RWPE2 (cell line): ENCODE data around the gene HYKK.

Source experiments
- ATAC-seq: fragments of 200-7000 bp; cut with Tn5 transposase; 3 replicates; pipeline ENCODE4 v1.9.1; 2021; ENCODE audit warnings: low read depth
- DNase-seq: peaks from one replicate; pipeline ENCODE4 v3.0.0-alpha.2; 2020; ENCODE audit warnings: low spot score
- H3K27ac ChIP-seq: fragments of 450-650 bp; 2 replicates; pipeline ENCODE4 v1.5.1; 2017; ENCODE audit warnings: mild to moderate bottlenecking; ENCODE audit not compliant: poor library complexity, severe bottlenecking
- H3K27me3 ChIP-seq: fragments of 250-450 bp; sonication (Bioruptor Pico); 2 replicates; pipeline ENCODE4 v1.5.1; 2021; ENCODE audit warnings: mild to moderate bottlenecking, moderate library complexity; ENCODE audit not compliant: insufficient read depth, poor library complexity, severe bottlenecking
- H3K36me3 ChIP-seq: fragments of 250-450 bp; sonication (Bioruptor Pico); 2 replicates; pipeline ENCODE4 v1.5.1; 2020; ENCODE audit warnings: low read depth, mild to moderate bottlenecking, moderate library complexity
- H3K4me1 ChIP-seq: fragments of 250-450 bp; sonication (Bioruptor Pico); 2 replicates; pipeline ENCODE4 v1.5.1; 2021; ENCODE audit warnings: mild to moderate bottlenecking, moderate library complexity; ENCODE audit not compliant: insufficient read depth, poor library complexity, severe bottlenecking
- H3K4me3 ChIP-seq: fragments of 250-450 bp; sonication (Bioruptor Pico); 2 replicates; pipeline ENCODE4 v1.5.1; 2021; ENCODE audit warnings: mild to moderate bottlenecking, moderate library complexity; ENCODE audit not compliant: severe bottlenecking
- H3K9me3 ChIP-seq: fragments of 250-450 bp; sonication (Bioruptor Pico); 2 replicates; pipeline ENCODE4 v1.5.1; 2021; ENCODE audit warnings: mild to moderate bottlenecking, moderate library complexity; ENCODE audit not compliant: severe bottlenecking
- TF ChIP-seq, protein P1 (sequence below): fragments of 450-650 bp; IDR thresholded peaks from one replicate; pipeline ENCODE4 v1.5.1; 2017; ENCODE audit warnings: mild to moderate bottlenecking, moderate library complexity; ENCODE audit not compliant: poor library complexity, severe bottlenecking

Gene HYKK

DNA sequence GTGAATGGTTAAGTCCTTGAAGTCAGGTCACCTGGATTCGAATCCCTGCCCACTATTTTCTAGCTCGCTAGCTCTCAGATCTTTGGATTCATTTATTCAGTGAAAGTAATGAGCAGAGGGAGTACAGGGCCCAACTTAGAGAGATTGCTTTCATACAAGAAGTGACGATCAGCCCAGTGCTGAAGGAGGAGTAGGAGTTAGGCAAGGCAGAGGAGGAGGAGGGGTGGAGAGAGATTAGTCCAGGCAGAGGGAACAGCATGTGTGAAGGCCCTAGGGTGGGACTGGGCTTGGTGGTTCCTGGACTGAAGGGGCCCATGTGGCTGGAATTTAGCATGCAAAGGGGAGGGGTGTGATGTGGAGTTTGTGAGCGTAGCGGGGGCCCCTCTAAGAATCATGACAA is 54.1 kb downstream of the HYKK start:
- Histone ChIP-seq H3K4me3 (no peak overlapping the region), H3K4me1 (peaks cover 4% of the 10 kb centered on the region), H3K9me3 (no peaks in the 10 kb centered on the region), H3K27me3 (no peaks in the 10 kb centered on the region), H3K27ac (no peak overlapping the region), H3K36me3 (no peaks in the 10 kb centered on the region)
- TF ChIP-seq, protein P1, sequence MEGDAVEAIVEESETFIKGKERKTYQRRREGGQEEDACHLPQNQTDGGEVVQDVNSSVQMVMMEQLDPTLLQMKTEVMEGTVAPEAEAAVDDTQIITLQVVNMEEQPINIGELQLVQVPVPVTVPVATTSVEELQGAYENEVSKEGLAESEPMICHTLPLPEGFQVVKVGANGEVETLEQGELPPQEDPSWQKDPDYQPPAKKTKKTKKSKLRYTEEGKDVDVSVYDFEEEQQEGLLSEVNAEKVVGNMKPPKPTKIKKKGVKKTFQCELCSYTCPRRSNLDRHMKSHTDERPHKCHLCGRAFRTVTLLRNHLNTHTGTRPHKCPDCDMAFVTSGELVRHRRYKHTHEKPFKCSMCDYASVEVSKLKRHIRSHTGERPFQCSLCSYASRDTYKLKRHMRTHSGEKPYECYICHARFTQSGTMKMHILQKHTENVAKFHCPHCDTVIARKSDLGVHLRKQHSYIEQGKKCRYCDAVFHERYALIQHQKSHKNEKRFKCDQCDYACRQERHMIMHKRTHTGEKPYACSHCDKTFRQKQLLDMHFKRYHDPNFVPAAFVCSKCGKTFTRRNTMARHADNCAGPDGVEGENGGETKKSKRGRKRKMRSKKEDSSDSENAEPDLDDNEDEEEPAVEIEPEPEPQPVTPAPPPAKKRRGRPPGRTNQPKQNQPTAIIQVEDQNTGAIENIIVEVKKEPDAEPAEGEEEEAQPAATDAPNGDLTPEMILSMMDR: no peak
- no peak for ATAC-seq
- DNase-seq: no peak

DNA sequence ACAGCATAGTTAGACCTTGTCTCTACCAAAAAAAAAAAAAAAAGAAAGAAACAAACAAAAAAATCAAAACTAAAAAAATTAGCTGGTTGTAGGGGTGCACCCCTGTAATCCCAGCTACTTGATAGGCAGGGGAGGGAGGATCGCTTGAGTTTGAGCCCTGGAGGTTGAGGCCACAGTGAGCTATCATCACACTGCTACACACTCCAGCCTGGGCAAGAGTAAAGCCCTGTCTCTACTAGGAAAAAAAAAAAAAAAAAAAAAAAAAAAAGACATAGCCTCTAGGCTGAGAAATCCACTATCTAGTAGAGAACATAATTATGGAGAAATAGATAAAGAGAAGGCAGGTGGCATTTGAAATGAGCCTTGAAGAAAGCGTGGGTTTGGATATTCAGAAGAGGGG is 55.7 kb downstream of the HYKK start:
- no peak overlapping the region for H3K4me3 ChIP-seq
- H3K36me3 ChIP-seq: no peaks in the 10 kb centered on the region
- ATAC-seq (no peak), DNase-seq (no peak)
- H3K27ac ChIP-seq: no peak overlapping the region
- no peaks in the 10 kb centered on the region for H3K27me3 ChIP-seq
- H3K4me1 ChIP-seq: peaks cover 12% of the 10 kb centered on the region
- TF ChIP-seq, protein P1: no peak
- no peaks in the 10 kb centered on the region for H3K9me3 ChIP-seq

DNA sequence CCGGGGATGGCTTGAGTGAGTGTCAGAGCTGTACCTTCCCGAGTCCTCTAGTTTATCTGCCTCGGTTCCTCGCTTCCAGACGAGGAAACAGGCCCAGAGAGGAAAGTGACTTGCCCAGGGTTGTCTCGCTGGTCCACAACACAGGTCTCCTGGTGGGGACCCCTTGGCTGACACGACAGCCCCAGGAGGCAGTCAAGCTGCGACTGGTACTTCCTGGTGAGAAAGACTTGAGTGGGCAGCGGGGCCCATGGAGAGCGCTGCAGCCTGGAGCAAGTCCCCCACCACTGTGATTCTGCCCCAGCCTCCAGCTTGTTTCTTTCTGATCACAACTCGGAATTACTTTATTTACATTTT is 57.3 kb downstream of the HYKK start:
- H3K9me3 ChIP-seq: no peaks in the 10 kb centered on the region
- H3K4me1 ChIP-seq: peaks cover 12% of the 10 kb centered on the region
- H3K36me3 ChIP-seq: no peaks in the 10 kb centered on the region
- TF ChIP-seq, protein P1: no peak
- no peak for DNase-seq
- peak overlapping the region; percentile 97 for H3K4me3 ChIP-seq
- H3K27me3 ChIP-seq: no peaks in the 10 kb centered on the region
- ATAC-seq: no peak
- peak overlapping the region; percentile 61 for H3K27ac ChIP-seq

DNA sequence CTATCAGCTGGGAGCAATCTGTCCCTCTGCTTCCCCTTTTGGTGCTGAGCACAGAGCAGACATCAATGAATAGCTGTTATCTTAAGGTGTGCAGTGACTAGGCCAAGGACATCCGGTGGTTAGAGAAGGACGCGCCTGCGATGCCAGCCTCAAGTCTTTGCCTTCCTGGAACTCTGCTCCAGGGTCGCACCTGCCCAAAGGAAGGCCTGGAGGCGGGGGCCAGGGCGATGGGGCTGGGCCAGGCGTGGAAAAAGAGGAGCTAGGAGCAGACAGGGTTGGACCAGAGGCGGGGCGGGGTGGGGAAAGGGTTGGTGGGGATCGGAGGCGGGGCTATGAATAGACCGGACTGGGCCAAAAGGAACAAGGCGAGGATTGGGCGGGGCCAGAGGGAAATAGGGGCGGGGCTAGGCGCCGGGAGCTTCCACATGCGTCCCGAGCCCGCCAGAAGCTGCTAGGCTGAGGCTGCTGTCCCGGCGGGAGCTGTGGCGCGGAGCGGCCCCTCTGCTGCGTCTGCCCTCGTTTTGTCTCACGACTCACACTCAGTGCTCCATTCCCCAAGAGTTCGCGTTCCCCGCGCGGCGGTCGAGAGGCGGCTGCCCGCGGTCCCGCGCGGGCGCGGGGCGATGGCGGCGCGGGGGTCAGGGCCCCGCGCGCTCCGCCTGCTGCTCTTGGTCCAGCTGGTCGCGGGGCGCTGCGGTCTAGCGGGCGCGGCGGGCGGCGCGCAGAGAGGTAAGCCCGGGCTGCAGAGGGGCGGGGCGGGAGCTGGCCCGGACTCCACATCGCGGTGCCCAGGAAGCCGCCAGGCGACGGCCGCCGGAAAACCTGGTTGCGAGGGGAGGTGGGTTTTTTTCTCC is 57.9 kb downstream of the HYKK start, which contains the start of gene CHRNA5:
TSS of gene CHRNA5 (plus strand) at position 424 of the 854 bp plus-strand sequence. CDS start at position 624, 200 bp downstream.
- DNase-seq: peak; percentile 97
- peaks cover 12% of the 10 kb centered on the region for H3K4me1 ChIP-seq
- no peaks in the 10 kb centered on the region for H3K36me3 ChIP-seq
- H3K4me3 ChIP-seq: peak within 1 kb of the TSS; percentile 97
- H3K9me3 ChIP-seq: no peaks in the 10 kb centered on the region
- TF ChIP-seq, protein P1: no peak
- peak; percentile 91 for ATAC-seq
- no peaks in the 10 kb centered on the region for H3K27me3 ChIP-seq
- H3K27ac ChIP-seq: peak within 1 kb of the TSS; percentile 61
